Heart right ventricle (tissue), 16 donors: ENCODE data around the gene PLA2G15. TPM values are rescaled to one million over a fixed set of nuclear protein-coding genes. Genes with fewer than 3 reads are reported as not detected.
A peak's percentile ranks its signal among the peaks of the same experiment; 100 is the strongest.

Source experiments
- ATAC-seq, 8 donors: fragments of 200-7000 bp; cut with Tn5 transposase; one replicate each; pipeline ENCODE4 v1.9.1; 2020; ENCODE audit warnings: mild to moderate bottlenecking in 8 of 8, moderate library complexity in 8 of 8, moderate number of reproducible peaks in 1 of 8
- DNase-seq, 2 donors: peaks; one replicate each; pipeline ENCODE4 v3.0.0-alpha.2; 2020
- H3K27ac ChIP-seq, 10 donors: fragments of 200-600 bp; sonication (generic) in 2 of 10; one replicate each; pipeline versions ENCODE4 v1.5.0 to v1.8.0; 2020 to 2022; ENCODE audit warnings: mild to moderate bottlenecking in 3 of 10
- H3K27me3 ChIP-seq, 7 donors: fragments of 200-600 bp; one replicate each; pipeline ENCODE4 v1.8.0; 2021 to 2022; ENCODE audit warnings: mild to moderate bottlenecking in 2 of 7
- H3K36me3 ChIP-seq, 9 donors: fragments of 200-600 bp; sonication (generic) in 1 of 9; one replicate each; pipeline versions ENCODE4 v1.5.0 to v1.8.0; 2020 to 2022; ENCODE audit warnings: mild to moderate bottlenecking in 2 of 9
- H3K4me1 ChIP-seq, 9 donors: fragments of 200-600 bp; sonication (generic) in 1 of 9; one replicate each; pipeline versions ENCODE4 v1.5.0 to v1.8.0; 2020 to 2022; ENCODE audit warnings: mild to moderate bottlenecking in 4 of 9
- H3K4me3 ChIP-seq, 10 donors: fragments of 200-600 bp; sonication (generic) in 2 of 10; one replicate each; pipeline versions ENCODE4 v1.5.0 to v1.8.0; 2020 to 2022; ENCODE audit warnings: mild to moderate bottlenecking in 7 of 10, moderate library complexity in 2 of 10
- H3K9me3 ChIP-seq, 11 donors: fragments of 200-600 bp in 10 of 11; sonication (generic) in 2 of 11; one replicate each; pipeline versions ENCODE4 v1.5.0 to v1.8.0; 2013 to 2022; ENCODE audit warnings: mild to moderate bottlenecking in 2 of 11, control low read depth in 1 of 11, moderate library complexity in 1 of 11
- WGBS, 2 donors: extraction: QIAGEN DNeasy Blood & Tissue Kit; methylation state at CpG; one replicate each; pipeline ENCODE4 v1.1.7; 2013; ENCODE audit warnings: inconsistent platforms in 1 of 2; 5-methylcytosine and 5-hydroxymethylcytosine counted together
- intact Hi-C, 10 donors: fragments of 100-400 bp; cut with DNase I; formaldehyde crosslinking; loops; one replicate each; pipeline versions ENCODE4 v1.11.1 to v1.14.2; 2022
- polyA plus RNA-seq, 2 donors: library from polyadenylated mRNA; stranded (reverse); fragments of 200-250 nt; gene quantifications; one replicate each; pipeline ENCODE4 v1.2.3, GENCODE V29; 2013
- total RNA-seq, 10 donors: library from RNA; stranded (reverse); fragmentation: NEBNext Ultra II Directional in 3 of 10; extraction: Animal tissue kit (Norgen Biotek cat#: 25700) in 3 of 10; gene quantifications; one replicate each; pipeline versions ENCODE4 v1.2.1 to v1.2.4, GENCODE V29; 2021 to 2023
- TF ChIP-seq, protein P1 (sequence below), 9 donors: fragments of 200-600 bp; sonication (generic) in 2 of 9; IDR thresholded peaks; one replicate each; pipeline versions ENCODE4 v1.5.0 to v1.8.0; 2021 to 2022; ENCODE audit warnings: antibody characterized with exemption in 9 of 9, mild to moderate bottlenecking in 5 of 9, moderate library complexity in 1 of 9
- donor health status: Arrhythmogenic right ventricular cardiomyopathy.
- donor health status: ischemic (EF 13 %, LVEDD 7.1; RV severe dilation, severe dysfunction).
- donor health status: healthy with polysubstance abuse.
- donor health status: DM: no; HTN: yes; CAD: no.
- donor health status: DM: no; HTN: no; CAD: no.
- donor health status: ischemic (EF 25% LVEDD 6.9; RV normal size, moderate dysfunction).
- donor health status: ischemic (EF 25% LVEDD 5.7; RV mildly dilated, moderate dysfunction).
- donor health status: healthy.
- donor health status: DM: yes; HTN: yes; CAD: no.
- donor health status: Ischemic cardiomyopathy.
- donor health status: ischemic (EF 35%, LVEDD 5.7; RV mildly dilated, moderate dysfunction).
- donor health status: nonischemic (EF 11% LVEDD 7.7; RV severe dilation, severe dysfunction).
- donor health status: DM: yes; HTN: yes; CAD: no.
- donor health status: PGD.
- donor health status: ischemic (EF 29% LVEDD 5.4; RV normal size, mild dysfunction).
- donor health status: nonischemic (EF 23%, LVEDD 6.1; RV moderate dilation, normal function).

Gene PLA2G15
- total and polyA plus RNA-seq, 12 donors, result 31.0 to 62.1 (median 38.8) TPM

GRCh38 chr16:68273896-68274295 lies 28.7 kb downstream of the PLA2G15 start:
- Histone ChIP-seq H3K4me1 (peaks cover 0 to 70% (median 45%) of the 10 kb centered on the region in 9 donors), H3K27me3 (no peaks in the 10 kb centered on the region), H3K27ac (peak overlapping the region in 7 of 10 donors; percentile 5 to 68 (median 62)), H3K36me3 (peaks cover 0 to 77% (median 8%) of the 10 kb centered on the region in 9 donors), H3K4me3 (no peak overlapping the region), H3K9me3 (no peaks in the 10 kb centered on the region)
- 95 to 98% methylated on average over 8 of the region's 8 CpGs for WGBS, 2 donors
- no peak for ATAC-seq
- no peak for DNase-seq
- TF ChIP-seq, protein P1, sequence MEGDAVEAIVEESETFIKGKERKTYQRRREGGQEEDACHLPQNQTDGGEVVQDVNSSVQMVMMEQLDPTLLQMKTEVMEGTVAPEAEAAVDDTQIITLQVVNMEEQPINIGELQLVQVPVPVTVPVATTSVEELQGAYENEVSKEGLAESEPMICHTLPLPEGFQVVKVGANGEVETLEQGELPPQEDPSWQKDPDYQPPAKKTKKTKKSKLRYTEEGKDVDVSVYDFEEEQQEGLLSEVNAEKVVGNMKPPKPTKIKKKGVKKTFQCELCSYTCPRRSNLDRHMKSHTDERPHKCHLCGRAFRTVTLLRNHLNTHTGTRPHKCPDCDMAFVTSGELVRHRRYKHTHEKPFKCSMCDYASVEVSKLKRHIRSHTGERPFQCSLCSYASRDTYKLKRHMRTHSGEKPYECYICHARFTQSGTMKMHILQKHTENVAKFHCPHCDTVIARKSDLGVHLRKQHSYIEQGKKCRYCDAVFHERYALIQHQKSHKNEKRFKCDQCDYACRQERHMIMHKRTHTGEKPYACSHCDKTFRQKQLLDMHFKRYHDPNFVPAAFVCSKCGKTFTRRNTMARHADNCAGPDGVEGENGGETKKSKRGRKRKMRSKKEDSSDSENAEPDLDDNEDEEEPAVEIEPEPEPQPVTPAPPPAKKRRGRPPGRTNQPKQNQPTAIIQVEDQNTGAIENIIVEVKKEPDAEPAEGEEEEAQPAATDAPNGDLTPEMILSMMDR (IDR thresholded peaks at IDR 0.05), result no peak
- intact Hi-C loops, result no loop called here

DNA sequence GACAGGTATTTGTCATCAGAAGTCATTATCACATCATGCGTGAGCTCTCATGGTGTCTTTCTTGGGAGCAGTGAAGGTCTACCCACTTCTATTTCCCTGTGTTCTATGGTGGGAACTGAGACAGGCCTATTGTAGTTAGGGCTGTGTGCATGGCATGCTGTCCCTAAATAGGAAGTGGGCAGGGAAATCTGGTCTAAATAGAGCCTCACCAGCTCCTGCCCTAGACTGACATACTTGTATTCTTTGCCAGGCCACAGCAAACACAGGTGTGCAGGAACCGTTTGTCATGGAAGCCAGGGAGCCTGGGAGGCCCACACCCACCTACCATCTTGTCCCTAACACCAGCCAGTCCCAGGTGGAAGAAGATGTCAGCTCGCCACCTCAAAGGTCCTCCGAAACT lies 29.3 kb downstream of the PLA2G15 start:
- no peak overlapping the region for H3K4me3 ChIP-seq
- peaks cover 0 to 64% (median 44%) of the 10 kb centered on the region in 9 donors for H3K4me1 ChIP-seq
- H3K9me3 ChIP-seq, result no peaks in the 10 kb centered on the region
- no peaks in the 10 kb centered on the region for H3K27me3 ChIP-seq
- H3K36me3 ChIP-seq, result peaks cover 0 to 80% (median 8%) of the 10 kb centered on the region in 9 donors
- no peak for DNase-seq
- WGBS, 2 donors, result 76 to 80% methylated on average over 4 of the region's 4 CpGs
- ATAC-seq, result peak in 6 of 8 donors; percentile 37 to 65 (median 60)
- intact Hi-C loops, result no loop called here
- peak overlapping the region in 8 of 10 donors; percentile 5 to 69 (median 60) for H3K27ac ChIP-seq
- TF ChIP-seq, protein P1 (IDR thresholded peaks at IDR 0.05), result no peak

DNA sequence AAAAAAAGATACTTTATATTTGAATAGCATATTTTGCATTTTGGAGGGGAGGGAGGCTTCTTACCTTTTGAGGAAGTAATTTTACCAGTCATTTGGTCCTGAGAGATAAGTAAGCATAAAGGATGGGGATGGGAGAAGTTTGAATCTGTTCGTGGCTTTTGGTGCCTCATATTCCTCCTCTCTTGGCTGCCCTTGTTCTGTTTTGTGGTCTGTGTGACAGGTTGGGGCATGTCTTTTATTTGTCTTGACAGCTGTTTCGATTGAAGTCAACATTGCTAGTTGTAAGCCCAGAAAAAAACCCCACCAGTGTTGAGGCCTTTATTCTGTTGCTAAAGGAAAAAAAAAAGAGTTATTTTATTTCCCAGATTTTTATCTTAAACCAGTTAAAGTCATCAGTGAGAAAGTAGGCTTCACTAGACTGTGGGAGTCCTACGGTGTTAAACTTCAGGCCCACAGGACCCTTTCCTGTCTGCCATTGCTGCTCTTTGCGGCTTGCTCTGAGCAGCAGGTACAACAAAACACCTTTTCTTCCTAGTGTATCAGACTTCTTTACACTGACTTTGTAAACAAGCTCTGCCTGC lies 30.5 kb downstream of the PLA2G15 start:
- WGBS, 2 donors, result 46 to 51% methylated on average over 4 of the region's 4 CpGs
- Histone ChIP-seq H3K4me1 (peaks cover 0 to 71% (median 44%) of the 10 kb centered on the region in 9 donors), H3K27ac (peak overlapping the region; percentile 56 to 82 (median 66)), H3K36me3 (peaks cover 0 to 82% (median 8%) of the 10 kb centered on the region in 9 donors), H3K9me3 (no peaks in the 10 kb centered on the region), H3K4me3 (no peak overlapping the region), H3K27me3 (no peaks in the 10 kb centered on the region)
- ATAC-seq (no peak), DNase-seq (no peak)
- intact Hi-C loops, result no loop called here
- TF ChIP-seq, protein P1 (IDR thresholded peaks at IDR 0.05), result no peak

DNA sequence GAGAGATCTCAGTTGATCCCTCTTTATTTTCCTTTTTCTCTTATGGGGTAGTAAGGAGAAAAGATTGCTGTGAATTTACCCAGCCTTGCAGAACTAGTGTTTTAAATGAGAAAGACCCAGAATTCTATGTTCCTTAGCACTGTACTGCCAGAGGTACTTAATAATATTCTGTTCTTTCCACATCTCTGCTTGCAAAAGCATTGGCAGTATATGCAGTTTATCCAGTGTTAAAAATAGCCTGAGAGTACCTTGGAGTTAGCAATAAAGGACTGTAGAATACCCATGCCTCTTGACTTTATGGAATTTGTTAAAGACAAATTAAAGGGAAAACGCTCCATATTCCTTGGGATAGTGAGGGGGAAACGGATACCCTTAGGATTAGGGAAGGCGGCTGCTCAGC lies 31.1 kb downstream of the PLA2G15 start:
- no peak for DNase-seq
- H3K27ac ChIP-seq, result peak overlapping the region; percentile 56 to 82 (median 66)
- peaks cover 0 to 83% (median 8%) of the 10 kb centered on the region in 9 donors for H3K36me3 ChIP-seq
- ATAC-seq, result peak in 7 of 8 donors; percentile 18 to 79 (median 57)
- WGBS, 2 donors, result 51 to 77% methylated on average over 3 of the region's 3 CpGs
- intact Hi-C loops, result no loop called here
- no peaks in the 10 kb centered on the region for H3K9me3 ChIP-seq
- H3K27me3 ChIP-seq, result no peaks in the 10 kb centered on the region
- H3K4me3 ChIP-seq, result no peak overlapping the region
- TF ChIP-seq, protein P1 (IDR thresholded peaks at IDR 0.05), result no peak
- H3K4me1 ChIP-seq, result peaks cover 0 to 76% (median 48%) of the 10 kb centered on the region in 9 donors
